ENCODE measurements around the gene MRGPRG. TPM values are rescaled to one million over a fixed set of nuclear protein-coding genes. Genes with fewer than 3 reads are reported as not detected.

MRGPRG gene
- total RNA-seq, 1 experiment from 2014 or later: not detected

- no peak for ATAC-seq
- BruUV-seq (replicated peaks): no TSS peak
- peaks cover under 1% of the 10 kb centered on the region; the same call in 1 of the 2 replicates for H3K27me3 ChIP-seq (ENCODE audit: control insufficient read depth, insufficient read depth, low read length)
These were observed 7.5 kb upstream of the MRGPRG start for GRCh38 chr11:3225826-3226750.

More at GRCh38 chr11:3225826-3226750, 7.5 kb upstream of the MRGPRG start:
- ChIA-PET CTCF (no interaction called here), POLR2A (no interaction called here)
- DNase-seq (ENCODE audit: low read depth, low spot score): no peak
- intact Hi-C loops (cut with micrococcal nuclease; ENCODE audit: unreplicated experiment) (loop anchor here (10.0 kb wide), 1 partner anchor 291 kb away; no protein-coding TSS in a partner anchor), in situ Hi-C loops (cut with HindIII; ENCODE audit: low pct_unique_long_range_greater_than_20kb, low sequenced_read_pairs) (no loop called here)
- Histone ChIP-seq H3K4me3 (ENCODE audit: low read depth in 2 of 2, low read length in 2 of 2) (no peak overlapping the region), H3K36me3 (ENCODE audit: control insufficient read depth, insufficient read depth, low read length) (no peaks in the 10 kb centered on the region), H3K27ac (ENCODE audit: low read length) (no peak overlapping the region), H3K4me1 (ENCODE audit: control insufficient read depth, insufficient read depth, low read length) (no peaks in the 10 kb centered on the region), H3K9me3 (ENCODE audit: control insufficient read depth, insufficient read depth, low read depth, low read length) (no peaks in the 10 kb centered on the region)
- TF ChIP-seq POLR2AphosphoS5 (IDR thresholded peaks at IDR 0.05; ENCODE audit: low read depth, low read length) (no peak), SIN3A (IDR thresholded peaks at IDR 0.05; ENCODE audit: borderline replicate concordance, insufficient read depth, low read depth, low read length) (no peak), REST (IDR thresholded peaks at IDR 0.05; ENCODE audit: insufficient read depth in 1 of 2, low read depth in 2 of 2, low read length in 1 of 2) (no peak), CTCF (IDR thresholded peaks at IDR 0.05) (no peak), TCF7L2 (IDR thresholded peaks at IDR 0.05; ENCODE audit: low read depth, low read length) (no peak)

All from Panc1 (cell line).